ENCODE measurements around the gene JPT2. TPM values are rescaled to one million over a fixed set of nuclear protein-coding genes. Genes with fewer than 3 reads are reported as not detected.

JPT2 gene
- total RNA-seq, 1 experiment from 2014 or later, result 113 TPM

DNA sequence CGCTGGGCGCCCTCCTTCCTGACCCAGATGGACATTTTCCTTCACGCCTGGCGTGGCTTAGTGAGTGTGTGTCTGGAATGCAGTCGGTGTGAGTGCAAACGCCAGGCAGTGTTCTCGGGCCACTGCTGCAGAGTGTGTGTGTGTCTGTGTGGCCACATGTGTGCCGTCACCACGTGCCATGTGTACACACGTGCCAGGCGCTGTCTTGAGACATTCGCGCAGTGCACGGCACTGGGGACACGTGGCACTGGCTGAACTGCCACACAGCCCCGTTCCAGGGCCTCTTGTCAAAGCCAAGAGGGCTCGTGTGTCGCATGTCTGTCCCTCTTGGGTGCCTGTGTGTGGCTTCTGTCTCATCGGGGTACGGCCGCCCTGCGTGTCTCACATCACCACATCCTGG is 56.7 kb downstream of the JPT2 start:
- H3K4me1 ChIP-seq (ENCODE audit: control insufficient read depth in 1 of 2, insufficient read depth in 2 of 2, low read length in 2 of 2), result no peaks in the 10 kb centered on the region
- BruUV-seq (replicated peaks), result no TSS peak
- TF ChIP-seq ZNF274 (IDR thresholded peaks at IDR 0.05; ENCODE audit: low read depth, low read length) (no peak), RAD21 (IDR thresholded peaks at IDR 0.05; ENCODE audit: low read depth) (no peak), TCF7L2 (IDR thresholded peaks at IDR 0.05; ENCODE audit: borderline replicate concordance, extremely low read depth, insufficient read depth, insufficient read length) (no peak), SP1 (IDR thresholded peaks at IDR 0.05; ENCODE audit: low read depth) (no peak), SIN3A (IDR thresholded peaks at IDR 0.05; ENCODE audit: low read depth) (no peak), REST (IDR thresholded peaks at IDR 0.05; ENCODE audit: low read depth) (no peak), EZH2phosphoT487 (IDR thresholded peaks at IDR 0.05; ENCODE audit: borderline replicate concordance) (no peak), CEBPB (IDR thresholded peaks at IDR 0.05; ENCODE audit: low read depth) (no peak), POLR2AphosphoS5 (IDR thresholded peaks at IDR 0.05; ENCODE audit: low read depth, low read length) (no peak), SRF (IDR thresholded peaks at IDR 0.05; ENCODE audit: low read depth) (no peak), EGR1 (IDR thresholded peaks at IDR 0.05; ENCODE audit: low read depth) (no peak), YY1 (IDR thresholded peaks at IDR 0.05; ENCODE audit: extremely low read depth, insufficient replicate concordance, low read depth, low read length) (no peak), EZH2 (IDR thresholded peaks at IDR 0.05) (no peak), POLR2A (IDR thresholded peaks at IDR 0.05; ENCODE audit: borderline replicate concordance, extremely low read depth, insufficient read depth, insufficient read length) (no peak), JUND (IDR thresholded peaks at IDR 0.05) (no peak)
- TF ChIP-seq, protein P1, sequence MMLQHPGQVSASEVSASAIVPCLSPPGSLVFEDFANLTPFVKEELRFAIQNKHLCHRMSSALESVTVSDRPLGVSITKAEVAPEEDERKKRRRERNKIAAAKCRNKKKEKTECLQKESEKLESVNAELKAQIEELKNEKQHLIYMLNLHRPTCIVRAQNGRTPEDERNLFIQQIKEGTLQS (IDR thresholded peaks at IDR 0.05), result no peak
- TF ChIP-seq, protein P2, sequence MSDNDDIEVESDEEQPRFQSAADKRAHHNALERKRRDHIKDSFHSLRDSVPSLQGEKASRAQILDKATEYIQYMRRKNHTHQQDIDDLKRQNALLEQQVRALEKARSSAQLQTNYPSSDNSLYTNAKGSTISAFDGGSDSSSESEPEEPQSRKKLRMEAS (IDR thresholded peaks at IDR 0.05), result no peak
- no peak overlapping the region for H3K4me2 ChIP-seq (ENCODE audit: low read length)
- peaks cover 0 to 6% of the 10 kb centered on the region in 2 experiments; a peak in 2 of 4 replicates for H3K36me3 ChIP-seq (ENCODE audit: control insufficient read depth in 1 of 2, insufficient read depth in 2 of 2, low read length in 2 of 2)
- no peak for ATAC-seq
- peak overlapping the region; percentile 17; the same call in 1 of the 2 replicates for H3K27ac ChIP-seq (ENCODE audit: low read depth, low read length)
- no peaks in the 10 kb centered on the region for H3K9me2 ChIP-seq (ENCODE audit: insufficient read depth)
- no peak for DNase-seq (ENCODE audit: low read depth, low spot score)
- H2AFZ ChIP-seq (ENCODE audit: low read depth, low read length, poor library complexity, severe bottlenecking), result no peak overlapping the region
- no peaks in the 10 kb centered on the region for H3K27me3 ChIP-seq (ENCODE audit: insufficient read depth, low read length)
- H3K9ac ChIP-seq (ENCODE audit: low read length), result no peak overlapping the region
- no peak overlapping the region for H3K4me3 ChIP-seq (replicated peaks in 1 of 2; ENCODE audit: low read depth in 1 of 2, low read length in 2 of 2)
- POLR2A ChIA-PET, result no interaction called here
- intact Hi-C loops (cut with micrococcal nuclease), result no loop called here
- H3K79me2 ChIP-seq (ENCODE audit: insufficient read depth, low read length), result no peaks in the 10 kb centered on the region; the same call in 1 of the 2 replicates
- H3K9me3 ChIP-seq (ENCODE audit: control insufficient read depth in 1 of 2, insufficient read depth in 1 of 2, low read depth in 1 of 2, low read length in 2 of 2), result peaks cover 0 to 12% of the 10 kb centered on the region in 2 experiments; a peak in 2 of 4 replicates
- RAD21 ChIA-PET (ENCODE audit: low non-redundant PET in 1 of 2, low total read pairs in 2 of 2, uncharacterized antibody in 2 of 2, unreplicated experiment in 2 of 2), result no interaction called here
- no peaks in the 10 kb centered on the region for H4K20me1 ChIP-seq (ENCODE audit: insufficient read depth)
- CTCF ChIA-PET, result no interaction called here

All from HCT116 (cell line).